ENCODE measurements around the gene HRH3. TPM values are rescaled to one million over a fixed set of nuclear protein-coding genes. Genes with fewer than 3 reads are reported as not detected.

Gene HRH3
- total and polyA plus RNA-seq, 12 donors, result 0.06 to 0.80 (median 0.11) TPM; not detected in 8

DNA sequence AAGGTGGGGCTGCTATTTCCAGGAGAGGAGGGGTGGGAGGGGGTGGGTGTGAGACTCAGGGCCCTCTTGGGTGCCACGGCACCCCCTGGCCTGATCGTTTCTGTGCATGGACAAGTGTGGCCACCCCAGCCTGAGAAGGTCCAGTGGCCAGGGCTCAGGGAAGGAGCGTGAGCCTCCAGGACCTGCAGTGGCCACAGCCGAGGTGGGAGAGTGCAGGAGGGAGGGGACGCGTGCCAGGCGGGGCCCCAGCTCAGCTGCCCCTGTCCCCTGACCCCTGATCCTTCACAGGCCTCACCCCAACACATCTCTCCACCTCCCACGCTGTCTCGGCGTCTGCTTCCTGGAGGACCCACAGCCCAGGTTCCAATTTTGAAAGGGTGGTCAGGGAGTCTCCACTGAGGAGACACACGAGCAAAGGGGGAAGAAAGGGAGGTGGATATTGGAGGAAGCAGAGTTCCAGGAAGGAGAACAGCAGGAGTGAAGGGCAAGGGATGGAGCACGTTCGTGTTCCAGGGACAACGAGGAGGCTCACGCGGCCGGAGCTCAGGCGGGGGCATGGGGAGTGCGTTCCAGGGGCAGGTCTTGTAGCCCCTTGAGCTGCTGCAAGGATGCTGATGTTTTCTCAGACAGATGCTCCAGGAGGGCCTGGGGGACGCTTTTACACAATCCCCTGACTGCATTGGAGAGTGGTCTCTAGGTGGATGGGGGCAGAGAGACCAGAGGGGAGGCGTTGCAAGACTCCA lies 4.2 kb upstream of the HRH3 start:
- H3K9me3 ChIP-seq (replicated peaks in 1 of 3), result no peaks in the 10 kb centered on the region
- peaks cover 9% of the 10 kb centered on the region for H3K27me3 ChIP-seq
- no peak overlapping the region for H3K4me3 ChIP-seq
- TF ChIP-seq POLR2A (IDR thresholded peaks at IDR 0.05) (no peak), CTCF (IDR thresholded peaks at IDR 0.05) (no peak)
- WGBS, 4 donors, result 59 to 69% (median 65%) methylated on average over 18 to 21 of the region's 21 CpGs
- no peak overlapping the region for H3K27ac ChIP-seq
- intact Hi-C loops (cut with DNase I), result no loop called here
- H3K4me1 ChIP-seq (replicated peaks in 1 of 2), result peaks cover 10 to 12% of the 10 kb centered on the region in 2 donors
- no peaks in the 10 kb centered on the region for H3K36me3 ChIP-seq (replicated peaks in 1 of 2)
- no peak for DNase-seq

- intact Hi-C loops (cut with DNase I), result no loop called here
- Histone ChIP-seq H3K4me3 (no peak overlapping the region), H3K9me3 (replicated peaks in 1 of 3) (no peaks in the 10 kb centered on the region), H3K27ac (no peak overlapping the region), H3K4me1 (replicated peaks in 1 of 2) (peaks cover 10 to 13% of the 10 kb centered on the region in 2 donors), H3K36me3 (replicated peaks in 1 of 2) (no peaks in the 10 kb centered on the region), H3K27me3 (peaks cover 14% of the 10 kb centered on the region)
- WGBS, 4 donors, result 73 to 89% (median 83%) methylated on average over 3 to 9 of the region's 9 CpGs
- no peak for DNase-seq
- TF ChIP-seq CTCF (IDR thresholded peaks at IDR 0.05), result no peak
- TF ChIP-seq POLR2A (IDR thresholded peaks at IDR 0.05), result no peak
Observed at GRCh38 chr20:62223571-62223970, 3.5 kb upstream of the HRH3 start.

DNA sequence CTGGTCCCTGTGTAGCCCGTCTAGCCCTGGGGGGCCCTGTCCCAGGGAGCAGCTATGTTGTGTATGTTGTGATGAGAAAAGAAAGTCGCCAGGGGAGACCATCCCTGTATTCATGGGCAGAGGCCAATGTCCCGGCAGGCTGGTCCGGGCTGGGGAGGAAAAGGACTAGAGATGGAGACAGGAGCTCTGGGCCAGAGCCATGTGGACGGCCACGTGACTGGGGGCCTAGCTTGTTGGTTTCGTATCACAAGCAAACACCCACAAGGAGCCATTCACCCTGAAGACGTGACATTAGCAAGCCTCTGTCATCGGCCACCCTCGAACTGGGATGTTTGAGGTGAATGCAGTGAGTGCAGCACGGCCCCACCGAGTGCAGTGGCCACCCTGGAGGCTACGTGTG lies 2.9 kb upstream of the HRH3 start:
- intact Hi-C loops (cut with DNase I), result no loop called here
- WGBS, 4 donors, result 73 to 81% (median 78%) methylated on average over 9 to 13 of the region's 13 CpGs
- H3K36me3 ChIP-seq (replicated peaks in 1 of 2), result no peaks in the 10 kb centered on the region

More for the DNA sequence above, 2.9 kb upstream of the HRH3 start:
- no peak for TF ChIP-seq POLR2A (IDR thresholded peaks at IDR 0.05)
- no peak for TF ChIP-seq CTCF (IDR thresholded peaks at IDR 0.05)
- no peak overlapping the region for H3K27ac ChIP-seq
- H3K4me1 ChIP-seq (replicated peaks in 1 of 2), result peaks cover 10 to 13% of the 10 kb centered on the region in 2 donors
- H3K27me3 ChIP-seq, result peaks cover 20% of the 10 kb centered on the region
- no peak for DNase-seq
- no peak overlapping the region for H3K4me3 ChIP-seq
- H3K9me3 ChIP-seq (replicated peaks in 1 of 3), result no peaks in the 10 kb centered on the region
